BJ (cell line): ENCODE data around the gene RNF227. TPM values are rescaled to one million over a fixed set of nuclear protein-coding genes. Genes with fewer than 3 reads are reported as not detected.

ENCODE experiments used
- CTCF ChIA-PET: fragments of 350-600 bp; formaldehyde crosslinking; extraction: SDS; loops from one replicate; lab custom pipeline; 2021; ENCODE audit warnings: antibody characterized with exemption, inconsistent platforms; lab: Yijun Ruan, JAX
- POLR2A ChIA-PET: fragments of 300-600 bp; sonication (Branson Sonifier 250); formaldehyde crosslinking; extraction: SDS; loops from one replicate; lab custom pipeline; 2021; ENCODE audit warnings: antibody characterized with exemption; lab: Charles Lee
- DNase-seq: peaks from one replicate; pipeline ENCODE4 v3.0.0-alpha.2; 2011; ENCODE audit warnings: low read depth
- H3K27me3 ChIP-seq: 2 replicates; pipeline ENCODE4 v1.6.0; 2011; ENCODE audit warnings: low read length; ENCODE audit not compliant: control insufficient read depth, insufficient read depth
- H3K36me3 ChIP-seq: 2 replicates; pipeline ENCODE4 v1.5.1; 2011; ENCODE audit warnings: low read length; ENCODE audit not compliant: control insufficient read depth, insufficient read depth
- H3K4me3 ChIP-seq: 2 replicates; pipeline ENCODE4 v1.5.1; 2011; ENCODE audit warnings: low read depth, mild to moderate bottlenecking, control low read depth, low read length
- polyA plus RNA-seq: library from polyadenylated mRNA; depleted of rRNA; stranded (reverse); fragments of >200 nt; gene quantifications from 2 replicates; pipeline ENCODE4 v1.2.3, GENCODE V29; 2011
- TF ChIP-seq, protein P1 (sequence below): IDR thresholded peaks from 2 replicates; pipeline ENCODE4 v1.5.1; 2011; ENCODE audit warnings: low read depth, mild to moderate bottlenecking, control low read depth, inconsistent platforms, low read length, moderate library complexity; ENCODE audit not compliant: insufficient read depth

RNF227 gene
- polyA plus RNA-seq, 1 experiment: 2.2 TPM

- POLR2A ChIA-PET: no interaction called here
- TF ChIP-seq, protein P1, sequence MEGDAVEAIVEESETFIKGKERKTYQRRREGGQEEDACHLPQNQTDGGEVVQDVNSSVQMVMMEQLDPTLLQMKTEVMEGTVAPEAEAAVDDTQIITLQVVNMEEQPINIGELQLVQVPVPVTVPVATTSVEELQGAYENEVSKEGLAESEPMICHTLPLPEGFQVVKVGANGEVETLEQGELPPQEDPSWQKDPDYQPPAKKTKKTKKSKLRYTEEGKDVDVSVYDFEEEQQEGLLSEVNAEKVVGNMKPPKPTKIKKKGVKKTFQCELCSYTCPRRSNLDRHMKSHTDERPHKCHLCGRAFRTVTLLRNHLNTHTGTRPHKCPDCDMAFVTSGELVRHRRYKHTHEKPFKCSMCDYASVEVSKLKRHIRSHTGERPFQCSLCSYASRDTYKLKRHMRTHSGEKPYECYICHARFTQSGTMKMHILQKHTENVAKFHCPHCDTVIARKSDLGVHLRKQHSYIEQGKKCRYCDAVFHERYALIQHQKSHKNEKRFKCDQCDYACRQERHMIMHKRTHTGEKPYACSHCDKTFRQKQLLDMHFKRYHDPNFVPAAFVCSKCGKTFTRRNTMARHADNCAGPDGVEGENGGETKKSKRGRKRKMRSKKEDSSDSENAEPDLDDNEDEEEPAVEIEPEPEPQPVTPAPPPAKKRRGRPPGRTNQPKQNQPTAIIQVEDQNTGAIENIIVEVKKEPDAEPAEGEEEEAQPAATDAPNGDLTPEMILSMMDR: no peak
- no peak for DNase-seq
- Histone ChIP-seq H3K36me3 (peaks cover 33% of the 10 kb centered on the region), H3K4me3 (no peak overlapping the region), H3K27me3 (no peaks in the 10 kb centered on the region)
- CTCF ChIA-PET: interaction anchor here (1.0 to 2.0 kb wide), 4 partner anchors 8 to 95 kb away, joined by 3 to 7 read pairs (median 4); partner anchors contain the start of genes CNTROB and TRAPPC1
Measured at GRCh38 chr17:7946441-7946840, 30.4 kb upstream of the RNF227 start.

DNA sequence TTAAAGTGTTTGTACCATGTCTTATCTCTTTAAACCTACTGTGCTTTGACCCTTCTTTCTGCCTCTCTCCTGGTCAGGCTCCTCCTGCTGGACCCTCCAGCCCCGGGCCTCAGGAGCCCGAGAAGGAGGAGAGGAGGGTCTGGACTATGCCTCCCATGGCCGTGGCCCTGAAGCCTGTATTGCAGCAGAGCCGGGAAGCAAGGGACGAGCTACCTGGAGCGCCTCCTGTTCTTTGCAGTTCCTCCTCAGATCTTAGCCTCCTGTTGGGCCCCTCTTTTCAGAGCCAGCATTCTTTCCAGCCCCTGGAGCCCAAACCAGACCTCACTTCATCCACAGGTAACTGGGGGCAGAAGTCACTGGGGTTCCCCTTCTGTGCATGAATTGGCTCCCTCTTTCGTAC, 29.6 kb upstream of the RNF227 start:
- H3K27me3 ChIP-seq: no peaks in the 10 kb centered on the region
- ChIA-PET CTCF (interaction anchor here (1.2 to 3.7 kb wide), 3 partner anchors 13 to 112 kb away, joined by 5 to 15 read pairs (median 7); partner anchors contain the start of genes CNTROB and TRAPPC1), POLR2A (no interaction called here)

GRCh38 chr17:7944326-7944725, 28.2 kb upstream of the RNF227 start:
- Histone ChIP-seq H3K36me3 (peaks cover 39% of the 10 kb centered on the region), H3K27me3 (no peaks in the 10 kb centered on the region), H3K4me3 (no peak overlapping the region)
- TF ChIP-seq, protein P1: no peak
- ChIA-PET POLR2A (no interaction called here), CTCF (interaction anchor here (1.0 to 3.7 kb wide), 7 partner anchors 9 to 113 kb away, joined by 3 to 15 read pairs (median 5); partner anchors contain the start of genes CNTROB and TRAPPC1)
- no peak for DNase-seq

More for the DNA sequence above, 29.6 kb upstream of the RNF227 start:
- no peak for DNase-seq
- H3K4me3 ChIP-seq: no peak overlapping the region
- TF ChIP-seq, protein P1: no peak
- peaks cover 34% of the 10 kb centered on the region for H3K36me3 ChIP-seq

DNA sequence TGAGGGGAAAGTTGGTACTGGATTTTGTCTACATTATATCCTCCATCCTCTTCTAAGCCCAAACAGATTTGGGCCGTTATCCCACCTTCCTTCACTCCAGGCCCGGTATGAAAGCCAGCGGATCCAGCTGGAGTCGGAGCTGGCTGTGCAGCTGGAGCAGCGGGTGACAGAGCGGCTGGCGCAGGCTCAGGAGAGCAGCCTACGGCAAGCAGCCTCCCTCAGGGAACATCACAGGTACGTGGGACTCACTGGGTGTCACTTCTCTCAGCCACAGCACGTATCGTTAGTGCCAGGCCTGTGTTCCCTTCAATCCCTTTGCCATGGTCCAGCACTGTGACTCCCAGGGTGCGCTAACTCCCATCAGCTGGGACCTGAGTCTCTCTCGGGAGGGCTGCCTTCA, 27.2 kb upstream of the RNF227 start:
- no peak overlapping the region for H3K4me3 ChIP-seq
- H3K27me3 ChIP-seq: no peaks in the 10 kb centered on the region
- no peak for DNase-seq
- TF ChIP-seq, protein P1: no peak
- ChIA-PET CTCF (interaction anchor here (1.1 to 3.7 kb wide), 4 partner anchors 11 to 49 kb away, joined by 3 to 15 read pairs (median 5); partner anchors contain the start of genes CNTROB and TRAPPC1), POLR2A (no interaction called here)
- H3K36me3 ChIP-seq: peaks cover 34% of the 10 kb centered on the region

GRCh38 chr17:7940743-7941142, 24.7 kb upstream of the RNF227 start:
- H3K36me3 ChIP-seq: peaks cover 23% of the 10 kb centered on the region
- no peak for DNase-seq
- H3K27me3 ChIP-seq: no peaks in the 10 kb centered on the region
- ChIA-PET POLR2A (no interaction called here), CTCF (interaction anchor here (1.5 to 2.7 kb wide), 2 partner anchors 44 to 48 kb away, joined by 3 to 12 read pairs; no protein-coding TSS in a partner anchor)
- H3K4me3 ChIP-seq: no peak overlapping the region
- TF ChIP-seq, protein P1: no peak
